ENCODE results near the gene B9D1.
A peak's percentile ranks its signal among the peaks of the same experiment; 100 is the strongest.

Gene B9D1

DNA sequence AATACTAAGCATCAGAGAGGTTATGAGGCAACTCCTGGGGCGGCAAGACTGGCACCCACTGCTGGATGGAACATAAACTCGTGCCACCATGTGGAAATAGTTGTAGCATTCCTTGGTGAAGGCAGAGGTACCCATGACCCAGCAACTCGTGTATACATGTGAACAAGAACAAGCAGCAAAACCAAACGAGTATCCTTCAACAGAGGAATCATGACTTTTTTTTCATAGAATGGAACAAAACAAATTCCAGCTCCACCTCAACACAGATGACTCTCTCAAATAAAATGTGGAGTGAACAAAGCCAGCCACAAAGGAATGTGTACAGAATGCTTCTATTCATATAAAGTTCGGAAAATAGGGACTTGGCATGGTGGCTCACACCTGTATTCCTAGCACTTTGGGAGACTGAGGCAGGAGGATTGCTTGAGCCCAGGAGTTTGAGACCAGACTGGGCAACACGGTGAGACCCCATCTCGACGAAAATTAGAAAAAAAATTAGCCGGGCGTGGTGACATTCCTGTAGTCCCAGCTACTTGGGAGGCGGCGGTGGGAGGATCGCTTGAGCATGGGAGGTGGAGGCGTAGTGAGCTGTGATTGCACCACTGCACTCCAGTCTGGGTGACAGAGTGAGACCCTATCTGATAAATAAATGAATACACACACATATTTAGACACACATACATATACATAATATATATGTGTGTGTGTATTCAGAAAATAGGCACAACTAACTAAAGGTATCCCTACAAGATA, 35.3 kb downstream of the B9D1 start:
- TF ChIP-seq POLR2A (IDR thresholded peaks at IDR 0.05; ENCODE audit: low read depth, low read length), result no peak
- peak; percentile 79 for DNase-seq (ENCODE audit: insufficient read length, low spot score)
- peak; percentile 96 for FAIRE-seq

- DNase-seq (ENCODE audit: insufficient read length, low spot score), result no peak
- no peak for TF ChIP-seq POLR2A (IDR thresholded peaks at IDR 0.05; ENCODE audit: low read depth, low read length)
- FAIRE-seq, result no peak
Observed at GRCh38 chr17:19325542-19325941, 37.0 kb downstream of the B9D1 start.

DNA sequence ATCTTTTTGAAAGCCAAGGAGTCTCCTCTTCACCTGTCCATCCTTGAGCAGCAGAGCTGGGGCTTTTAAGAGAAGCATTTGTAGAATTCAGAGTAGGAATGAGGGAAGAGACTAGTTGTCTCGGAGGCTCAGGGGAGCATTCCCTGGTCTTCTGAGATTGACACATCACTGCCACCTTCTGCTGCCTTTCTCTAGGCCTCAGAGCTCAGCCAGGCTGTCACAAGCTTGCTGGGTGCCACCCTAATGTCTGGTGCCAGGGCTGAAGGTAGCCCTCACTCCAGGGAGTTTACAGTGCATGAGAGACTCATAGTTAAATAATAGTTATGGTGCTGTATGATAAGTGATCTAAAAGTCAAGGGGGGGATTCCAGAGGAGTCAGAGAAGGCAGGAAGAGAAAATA, 39.7 kb downstream of the B9D1 start:
- no peak for TF ChIP-seq POLR2A (IDR thresholded peaks at IDR 0.05; ENCODE audit: low read depth, low read length)
- DNase-seq (ENCODE audit: insufficient read length, low spot score), result no peak
- FAIRE-seq, result no peak

- FAIRE-seq, result no peak
- no peak for TF ChIP-seq POLR2A (IDR thresholded peaks at IDR 0.05; ENCODE audit: low read depth, low read length)
- no peak for DNase-seq (ENCODE audit: insufficient read length, low spot score)
Observed at GRCh38 chr17:19322129-19322505, 40.4 kb downstream of the B9D1 start.

- no peak for DNase-seq (ENCODE audit: insufficient read length, low spot score)
- no peak for TF ChIP-seq POLR2A (IDR thresholded peaks at IDR 0.05; ENCODE audit: low read depth, low read length)
- no peak for FAIRE-seq
Observed at GRCh38 chr17:19321481-19322128, 40.9 kb downstream of the B9D1 start.

DNA sequence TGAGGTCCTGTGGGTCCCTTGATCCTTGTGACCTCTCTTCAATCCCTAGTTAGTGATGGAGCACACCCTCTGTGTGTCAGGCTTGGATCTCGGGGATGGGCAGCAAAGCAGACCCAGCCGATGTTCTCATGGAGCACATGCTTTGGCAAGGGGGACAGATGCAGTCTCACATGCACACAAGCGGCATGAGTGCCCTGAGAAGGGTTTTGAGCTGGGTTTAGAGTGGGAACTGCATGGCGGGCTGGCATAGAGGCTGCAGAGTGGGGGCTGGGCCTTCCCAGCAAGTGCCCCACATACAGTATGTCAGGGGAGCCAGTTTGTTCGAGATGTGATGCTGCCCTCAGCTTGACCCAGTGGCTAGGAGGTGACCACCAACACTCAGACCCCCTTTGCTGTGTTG, 41.6 kb downstream of the B9D1 start:
- DNase-seq (ENCODE audit: insufficient read length, low spot score) (no peak), FAIRE-seq (no peak)
- no peak for TF ChIP-seq POLR2A (IDR thresholded peaks at IDR 0.05; ENCODE audit: low read depth, low read length)

DNA sequence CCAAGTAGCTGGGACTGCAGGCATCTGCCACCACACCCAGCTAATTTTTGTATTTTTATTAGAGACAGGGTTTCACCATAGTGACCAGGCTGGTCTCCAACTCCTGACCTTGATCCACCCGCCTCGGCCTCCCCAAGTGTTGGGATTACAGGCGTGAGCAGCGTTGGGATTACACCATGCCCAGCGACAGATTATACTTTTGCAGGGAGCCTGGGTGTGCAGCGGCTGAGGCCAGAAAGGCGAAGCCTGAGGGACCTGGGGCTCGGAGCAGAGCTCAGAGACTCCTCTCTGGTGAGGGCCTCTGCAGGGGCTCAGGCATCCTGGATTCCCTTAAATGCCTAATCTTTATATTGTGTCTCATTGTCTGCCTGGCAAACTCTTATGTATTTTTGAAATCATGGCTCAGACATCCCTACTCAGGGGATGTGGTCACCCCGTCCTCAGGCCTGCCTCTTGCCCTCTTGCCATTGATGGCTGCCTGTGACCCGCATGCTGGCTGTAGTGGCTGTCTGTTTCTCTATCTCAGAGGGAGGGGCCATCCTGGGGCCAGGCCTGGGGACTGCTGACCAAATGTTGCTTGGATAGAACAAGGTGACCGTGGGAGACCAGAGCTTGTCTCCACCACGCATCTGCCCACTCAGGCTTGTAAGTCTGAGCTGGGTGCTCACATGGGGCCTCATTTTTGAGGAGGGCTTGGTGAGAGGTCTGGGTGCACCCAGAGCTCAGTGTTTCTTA, 42.6 kb downstream of the B9D1 start:
- no peak for DNase-seq (ENCODE audit: insufficient read length, low spot score)
- TF ChIP-seq POLR2A (IDR thresholded peaks at IDR 0.05; ENCODE audit: low read depth, low read length), result no peak
- no peak for FAIRE-seq

DNA sequence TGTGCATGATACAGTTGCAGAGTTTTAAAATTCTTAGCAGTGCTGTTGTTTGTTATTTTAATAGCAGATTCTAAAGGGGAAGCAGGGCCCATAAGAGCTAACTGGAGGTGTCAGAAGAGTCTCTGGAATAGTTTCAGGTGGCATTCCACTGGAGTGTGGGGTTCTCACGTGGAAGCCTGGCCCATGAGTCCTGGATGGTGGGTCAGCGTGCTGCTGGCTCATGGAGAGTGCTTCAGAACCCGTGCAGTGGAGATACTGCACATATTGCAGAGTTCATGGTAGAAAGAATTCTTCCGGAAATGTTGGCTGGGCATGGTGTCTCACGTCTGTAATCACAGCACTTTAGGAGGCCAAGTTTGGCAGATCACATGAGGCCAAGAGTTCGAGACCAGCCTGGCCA, 43.9 kb downstream of the B9D1 start:
- FAIRE-seq (no peak), DNase-seq (ENCODE audit: insufficient read length, low spot score) (no peak)
- no peak for TF ChIP-seq POLR2A (IDR thresholded peaks at IDR 0.05; ENCODE audit: low read depth, low read length)

- FAIRE-seq (no peak), DNase-seq (ENCODE audit: insufficient read length, low spot score) (no peak)
Observed at GRCh38 chr17:19317359-19318095, 45.0 kb downstream of the B9D1 start.

GRCh38 chr17:19316761-19317358, 45.7 kb downstream of the B9D1 start:
- FAIRE-seq (no peak), DNase-seq (ENCODE audit: insufficient read length, low spot score) (no peak)
- TF ChIP-seq POLR2A (IDR thresholded peaks at IDR 0.05; ENCODE audit: low read depth, low read length), result no peak

More at GRCh38 chr17:19317359-19318095, 45.0 kb downstream of the B9D1 start:
- TF ChIP-seq POLR2A (IDR thresholded peaks at IDR 0.05; ENCODE audit: low read depth, low read length), result no peak

DNA sequence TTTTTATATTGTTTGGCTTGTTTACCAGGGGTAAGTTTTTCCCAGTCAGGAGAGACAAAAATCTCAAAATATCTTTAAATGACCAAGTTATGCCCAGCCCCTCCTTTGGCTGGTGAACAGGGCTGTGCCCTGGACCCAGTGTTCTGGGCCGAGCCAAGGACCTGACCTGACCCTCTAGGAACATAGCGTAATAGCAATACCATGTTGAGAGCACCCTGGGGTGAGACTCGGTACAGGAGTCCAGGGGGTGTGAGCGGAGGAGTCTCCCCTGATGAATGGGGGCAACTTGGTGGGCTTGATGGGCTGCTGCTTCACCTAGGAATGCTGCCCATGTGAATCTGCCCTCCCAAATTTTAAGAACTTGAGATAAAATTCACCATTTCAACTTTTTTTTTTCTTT, 47.4 kb downstream of the B9D1 start:
- no peak for DNase-seq (ENCODE audit: insufficient read length, low spot score)
- TF ChIP-seq POLR2A (IDR thresholded peaks at IDR 0.05; ENCODE audit: low read depth, low read length), result no peak

GRCh38 chr17:19313746-19314651, 48.5 kb downstream of the B9D1 start:
- no peak for TF ChIP-seq POLR2A (IDR thresholded peaks at IDR 0.05; ENCODE audit: low read depth, low read length)
- DNase-seq (ENCODE audit: insufficient read length, low spot score) (no peak), FAIRE-seq (no peak)

More for the DNA sequence above, 47.4 kb downstream of the B9D1 start:
- FAIRE-seq, result no peak
